H9 (cell line): ENCODE data around the gene PNPLA6. TPM values are rescaled to one million over a fixed set of nuclear protein-coding genes. Genes with fewer than 3 reads are reported as not detected.

Experiments
- DNase-seq: peaks from one replicate; pipeline ENCODE4 v3.0.0-alpha.2; 2017
- H2AFZ ChIP-seq: one replicate; pipeline ENCODE4 v1.6.1; 2013; ENCODE audit warnings: mild to moderate bottlenecking, low read length, control low read depth, moderate library complexity
- H2AK5ac ChIP-seq: 2 replicates; pipeline ENCODE4 v1.6.1; 2013; ENCODE audit warnings: low read length, control low read depth, mixed read lengths; ENCODE audit not compliant: insufficient read length
- H2BK120ac ChIP-seq: one replicate; pipeline ENCODE4 v1.6.1; 2013; ENCODE audit warnings: low read depth, mild to moderate bottlenecking, low read length, control low read depth, inconsistent platforms; ENCODE audit not compliant: poor library complexity, severe bottlenecking
- H2BK12ac ChIP-seq: 2 replicates; pipeline ENCODE4 v1.6.1; 2013; ENCODE audit warnings: low read length, control low read depth, mixed read lengths, low read depth; ENCODE audit not compliant: insufficient read length
- H2BK15ac ChIP-seq: 2 replicates; pipeline ENCODE4 v1.6.1; 2013; ENCODE audit warnings: low read depth, low read length, control low read depth
- H2BK20ac ChIP-seq: one replicate; pipeline ENCODE4 v1.6.1; 2013; ENCODE audit warnings: low read depth, mild to moderate bottlenecking, low read length, control low read depth, inconsistent platforms; ENCODE audit not compliant: poor library complexity, severe bottlenecking
- H2BK5ac ChIP-seq: 2 replicates; pipeline ENCODE4 v1.6.1; 2013; ENCODE audit warnings: low read length, control low read depth, mixed read lengths; ENCODE audit not compliant: insufficient read length
- H3K14ac ChIP-seq: 2 replicates; pipeline ENCODE4 v1.6.1; 2013; ENCODE audit warnings: low read length, control low read depth; ENCODE audit not compliant: insufficient read depth
- H3K18ac ChIP-seq: 2 replicates; pipeline ENCODE4 v1.6.1; 2013; ENCODE audit warnings: low read depth, mild to moderate bottlenecking, mixed read lengths, low read length, control low read depth; ENCODE audit not compliant: insufficient read length
- H3K23ac ChIP-seq: 2 replicates; pipeline ENCODE4 v1.6.1; 2013; ENCODE audit warnings: low read length, control low read depth, mixed read lengths, low read depth; ENCODE audit not compliant: insufficient read length
- H3K23me2 ChIP-seq: 2 replicates; pipeline ENCODE4 v1.6.1; 2013; ENCODE audit warnings: low read depth, mild to moderate bottlenecking, mixed read lengths, low read length, control low read depth; ENCODE audit not compliant: insufficient read length, poor library complexity, severe bottlenecking
- H3K27ac ChIP-seq: 2 replicates; pipeline ENCODE4 v1.5.1; 2013; ENCODE audit warnings: low read length, control low read depth, mixed read lengths, low read depth; ENCODE audit not compliant: insufficient read length
- H3K27me3 ChIP-seq: 2 replicates; pipeline ENCODE4 v1.6.1; 2013; ENCODE audit warnings: low read length, control low read depth, inconsistent platforms; ENCODE audit not compliant: insufficient read depth
- H3K4ac ChIP-seq: 2 replicates; pipeline ENCODE4 v1.6.1; 2013; ENCODE audit warnings: low read depth, mild to moderate bottlenecking, control low read depth, inconsistent platforms, low read length, moderate library complexity
- H3K4me1 ChIP-seq: 2 replicates; pipeline ENCODE4 v1.6.1; 2013; ENCODE audit warnings: low read length, control low read depth, inconsistent platforms; ENCODE audit not compliant: insufficient read depth
- H3K4me2 ChIP-seq: 2 replicates; pipeline ENCODE4 v1.6.1; 2013; ENCODE audit warnings: low read length, control low read depth, mixed read lengths; ENCODE audit not compliant: insufficient read length, insufficient read depth
- H3K56ac ChIP-seq: 2 replicates; pipeline ENCODE4 v1.6.1; 2013; ENCODE audit warnings: low read depth, mild to moderate bottlenecking, mixed read lengths, low read length, control low read depth; ENCODE audit not compliant: insufficient read length
- H3K79me1 ChIP-seq: 2 replicates; pipeline ENCODE4 v1.6.1; 2013; ENCODE audit warnings: low read depth, mild to moderate bottlenecking, moderate library complexity, low read length, control low read depth, inconsistent platforms; ENCODE audit not compliant: insufficient read depth, poor library complexity, severe bottlenecking
- H3K79me2 ChIP-seq: 2 replicates; pipeline ENCODE4 v1.6.1; 2013; ENCODE audit warnings: low read length, control low read depth, inconsistent platforms; ENCODE audit not compliant: insufficient read depth
- H3K9ac ChIP-seq: 2 replicates; pipeline ENCODE4 v1.6.1; 2013; ENCODE audit warnings: low read length, control low read depth, mixed read lengths; ENCODE audit not compliant: insufficient read length; ENCODE audit errors: extremely low read depth
- H3K9me3 ChIP-seq: one replicate; pipeline ENCODE4 v1.6.1; 2013; ENCODE audit warnings: low read depth, low read length, inconsistent platforms; ENCODE audit not compliant: control insufficient read depth
- H3T11ph ChIP-seq: one replicate; pipeline ENCODE4 v1.6.1; 2013; ENCODE audit warnings: mild to moderate bottlenecking, low read length, control low read depth, inconsistent platforms
- H4K20me1 ChIP-seq: one replicate; pipeline ENCODE4 v1.6.1; 2013; ENCODE audit not compliant: control insufficient read depth, insufficient read length, insufficient read depth
- H4K5ac ChIP-seq: 2 replicates; pipeline ENCODE4 v1.6.1; 2013; ENCODE audit warnings: low read depth, mild to moderate bottlenecking, mixed read lengths, low read length, control low read depth; ENCODE audit not compliant: insufficient read length
- H4K8ac ChIP-seq: replicated peaks from 2 replicates; pipeline ENCODE4 v1.6.1; 2013; ENCODE audit warnings: low read length, control low read depth, mixed read lengths, low read depth; ENCODE audit not compliant: insufficient read length
- H4K91ac ChIP-seq: 2 replicates; pipeline ENCODE4 v1.6.1; 2013; ENCODE audit warnings: low read depth, mild to moderate bottlenecking, moderate library complexity, mixed read lengths, low read length, control low read depth; ENCODE audit not compliant: insufficient read length
- H3K27ac Mint-ChIP-seq, 3 experiments: 2 replicates in 2 of 3; 3 replicates in 1 of 3; pipeline ENCODE4 v1.8.0; 2020 to 2021; ENCODE audit warnings: mixed read lengths in 3 of 3, mild to moderate bottlenecking in 1 of 3, moderate library complexity in 1 of 3
- H3K27me3 Mint-ChIP-seq: 2 replicates; pipeline ENCODE4 v1.8.0; 2021; ENCODE audit warnings: low read depth, mild to moderate bottlenecking, moderate library complexity, mixed read lengths
- H3K36me3 Mint-ChIP-seq, 3 experiments: 2 replicates in 2 of 3; 3 replicates in 1 of 3; pipeline ENCODE4 v1.8.0; 2020 to 2021; ENCODE audit warnings: low read depth in 3 of 3, mixed read lengths in 3 of 3; ENCODE audit not compliant: insufficient read depth in 1 of 3
- H3K4me1 Mint-ChIP-seq, 2 experiments: 2 replicates each; pipeline ENCODE4 v1.8.0; 2020; ENCODE audit warnings: mixed read lengths in 2 of 2
- H3K4me3 Mint-ChIP-seq, 2 experiments: 2 replicates in 1 of 2; 3 replicates in 1 of 2; pipeline ENCODE4 v1.8.0; 2020 to 2021; ENCODE audit warnings: mild to moderate bottlenecking in 2 of 2, mixed read lengths in 2 of 2, moderate library complexity in 1 of 2
- H3K9me3 Mint-ChIP-seq, 2 experiments: 2 replicates in 1 of 2; 3 replicates in 1 of 2; pipeline ENCODE4 v1.8.0; 2020; ENCODE audit warnings: mild to moderate bottlenecking in 2 of 2, mixed read lengths in 2 of 2, moderate library complexity in 1 of 2
- WGBS: extraction: QIAGEN DNeasy Blood & Tissue Kit; methylation state at CpG from one replicate; pipeline ENCODE4 v1.1.7; 2013; ENCODE audit warnings: missing lambda C conversion rate, low lambda C conversion rate, mixed read lengths; ENCODE audit not compliant: insufficient read length; ENCODE audit errors: extremely low coverage; 5-methylcytosine and 5-hydroxymethylcytosine counted together
- total RNA-seq: library from RNA; stranded (reverse); gene quantifications from 2 replicates; pipeline ENCODE4 v1.2.1, GENCODE V29; 2021
- TF ChIP-seq, protein P1 (sequence below): fragments of 200-600 bp; sonication (generic); conservative IDR thresholded peaks from 3 replicates; pipeline ENCODE4 v1.8.0; 2021; ENCODE audit warnings: antibody characterized with exemption, mild to moderate bottlenecking

PNPLA6 gene
- total RNA-seq, 1 experiment from 2014 or later: 130 TPM

DNA sequence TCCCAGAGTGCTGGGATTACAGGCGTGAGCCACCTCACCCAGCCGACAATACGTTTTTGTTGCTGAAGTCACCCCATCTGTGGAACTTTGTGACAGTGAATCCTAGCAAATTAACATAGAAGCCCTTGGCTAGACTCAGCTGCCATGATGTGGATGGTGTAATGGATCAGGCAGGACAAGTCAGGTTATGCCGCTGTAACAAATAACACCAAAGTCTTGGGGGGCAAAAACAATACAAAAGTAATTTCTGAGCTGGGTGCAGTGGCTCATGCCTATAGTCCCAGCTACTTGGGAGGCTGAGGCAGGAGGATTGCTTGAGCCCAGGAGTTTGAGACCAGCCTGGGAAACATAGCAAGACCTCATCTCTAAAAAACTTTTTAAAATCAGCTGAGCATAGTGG lies 29.3 kb downstream of the PNPLA6 start:
- no peaks in the 10 kb centered on the region for H3K4me1 Mint-ChIP-seq
- H3K18ac ChIP-seq: no peak overlapping the region
- H3K9me3 ChIP-seq: no peaks in the 10 kb centered on the region
- H4K91ac ChIP-seq: no peak overlapping the region
- no peaks in the 10 kb centered on the region for H3K79me1 ChIP-seq
- no peaks in the 10 kb centered on the region for H4K20me1 ChIP-seq
- no peaks in the 10 kb centered on the region for H3K4me1 ChIP-seq
- TF ChIP-seq, protein P1, sequence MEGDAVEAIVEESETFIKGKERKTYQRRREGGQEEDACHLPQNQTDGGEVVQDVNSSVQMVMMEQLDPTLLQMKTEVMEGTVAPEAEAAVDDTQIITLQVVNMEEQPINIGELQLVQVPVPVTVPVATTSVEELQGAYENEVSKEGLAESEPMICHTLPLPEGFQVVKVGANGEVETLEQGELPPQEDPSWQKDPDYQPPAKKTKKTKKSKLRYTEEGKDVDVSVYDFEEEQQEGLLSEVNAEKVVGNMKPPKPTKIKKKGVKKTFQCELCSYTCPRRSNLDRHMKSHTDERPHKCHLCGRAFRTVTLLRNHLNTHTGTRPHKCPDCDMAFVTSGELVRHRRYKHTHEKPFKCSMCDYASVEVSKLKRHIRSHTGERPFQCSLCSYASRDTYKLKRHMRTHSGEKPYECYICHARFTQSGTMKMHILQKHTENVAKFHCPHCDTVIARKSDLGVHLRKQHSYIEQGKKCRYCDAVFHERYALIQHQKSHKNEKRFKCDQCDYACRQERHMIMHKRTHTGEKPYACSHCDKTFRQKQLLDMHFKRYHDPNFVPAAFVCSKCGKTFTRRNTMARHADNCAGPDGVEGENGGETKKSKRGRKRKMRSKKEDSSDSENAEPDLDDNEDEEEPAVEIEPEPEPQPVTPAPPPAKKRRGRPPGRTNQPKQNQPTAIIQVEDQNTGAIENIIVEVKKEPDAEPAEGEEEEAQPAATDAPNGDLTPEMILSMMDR: no peak
- no peak overlapping the region for H2BK15ac ChIP-seq
- no peak overlapping the region for H2BK5ac ChIP-seq
- no peak overlapping the region for H2AFZ ChIP-seq
- DNase-seq: no peak
- no peak overlapping the region for H3K14ac ChIP-seq
- H2BK120ac ChIP-seq: no peak overlapping the region
- no peak overlapping the region for H3T11ph ChIP-seq
- H3K56ac ChIP-seq: no peak overlapping the region
- no peak overlapping the region for H4K8ac ChIP-seq
- no peak overlapping the region for H3K9ac ChIP-seq
- no peak overlapping the region for H2AK5ac ChIP-seq
- H3K27me3 Mint-ChIP-seq: peaks cover 1% of the 10 kb centered on the region
- no peaks in the 10 kb centered on the region for H3K23me2 ChIP-seq
- H4K5ac ChIP-seq: no peak overlapping the region
- WGBS: no CpG with 5 or more reads among the region's 4 CpGs
- H3K79me2 ChIP-seq: no peaks in the 10 kb centered on the region
- H3K27ac Mint-ChIP-seq: no peak overlapping the region
- no peak overlapping the region for H3K4me3 Mint-ChIP-seq
- peaks cover 2 to 8% (median 3%) of the 10 kb centered on the region in 3 experiments; a peak in 4 of 7 replicates for H3K36me3 Mint-ChIP-seq
- H3K4me2 ChIP-seq: no peak overlapping the region
- no peak overlapping the region for H2BK12ac ChIP-seq
- no peak overlapping the region for H2BK20ac ChIP-seq
- no peaks in the 10 kb centered on the region for H3K27me3 ChIP-seq
- no peak overlapping the region for H3K4ac ChIP-seq
- H3K27ac ChIP-seq: no peak overlapping the region
- no peak overlapping the region for H3K23ac ChIP-seq
- H3K9me3 Mint-ChIP-seq: no peaks in the 10 kb centered on the region; a peak in 1 of 5 replicates
